GM21367 (cell line): ENCODE results near the gene CDC14A.
A peak's percentile ranks its signal among the peaks of the same experiment; 100 is the strongest.

Experiments used
- ATAC-seq: cut with Tn5 transposase; IDR thresholded peaks from one replicate; pipeline ENCODE4 v1.9.1; 2021; ENCODE audit not compliant: unreplicated experiment

The CDC14A gene

DNA sequence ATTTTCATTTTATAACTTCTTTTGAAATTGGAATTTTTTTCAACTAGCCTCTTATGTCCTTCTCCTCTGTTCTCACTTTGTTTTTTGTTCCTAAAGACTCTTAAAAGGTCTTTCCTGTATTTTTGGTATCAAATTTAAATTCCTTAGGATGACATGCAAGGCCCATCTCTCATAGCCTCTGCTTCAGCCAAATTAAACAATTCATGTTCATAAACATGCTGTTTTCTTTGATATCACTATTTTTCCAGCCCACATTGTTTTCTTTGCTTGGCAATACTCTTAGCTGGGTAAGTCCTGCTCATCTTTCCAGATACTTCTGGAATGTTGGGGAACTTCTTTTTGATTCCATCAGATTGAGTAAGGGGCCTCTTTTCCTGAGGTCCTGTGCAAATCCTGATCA, 129.9 kb downstream of the CDC14A start:
- ATAC-seq: no peak

DNA sequence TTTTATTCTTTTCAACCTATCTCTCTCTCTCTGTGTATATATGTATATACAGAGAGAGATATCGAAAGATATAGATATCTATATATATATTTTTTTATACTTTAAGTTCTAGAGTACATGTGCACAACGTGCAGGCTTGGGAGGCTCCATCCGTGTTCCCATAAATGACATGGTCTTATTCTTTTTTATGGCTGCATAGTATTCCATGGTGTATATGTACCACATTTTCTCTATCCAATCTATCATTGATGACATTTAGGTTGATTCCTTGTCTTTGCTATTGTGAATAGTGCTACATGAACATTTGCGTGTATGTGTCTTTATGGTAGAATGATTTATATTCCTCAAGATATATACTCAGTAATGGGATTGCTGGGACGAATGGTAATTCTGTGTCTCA, 130.4 kb downstream of the CDC14A start:
- no peak for ATAC-seq

DNA sequence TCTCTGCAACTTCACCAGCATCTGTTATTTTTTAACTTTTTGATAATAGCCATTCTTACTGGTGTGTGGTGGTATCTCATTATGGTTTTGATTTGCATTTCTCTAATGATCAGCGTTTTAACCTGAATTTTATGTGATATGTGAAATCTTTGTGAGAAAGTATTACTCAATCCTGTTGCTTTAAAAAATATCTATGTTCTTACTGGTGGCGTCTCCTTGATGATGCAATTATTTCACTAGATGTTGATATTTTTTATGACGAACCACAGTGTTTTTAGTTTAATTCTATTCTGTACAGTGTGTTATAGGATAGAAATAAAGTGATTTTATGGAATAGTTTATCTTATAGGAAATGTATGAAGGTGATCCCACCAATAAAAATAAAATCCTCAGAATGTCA, 130.9 kb downstream of the CDC14A start:
- no peak for ATAC-seq

DNA sequence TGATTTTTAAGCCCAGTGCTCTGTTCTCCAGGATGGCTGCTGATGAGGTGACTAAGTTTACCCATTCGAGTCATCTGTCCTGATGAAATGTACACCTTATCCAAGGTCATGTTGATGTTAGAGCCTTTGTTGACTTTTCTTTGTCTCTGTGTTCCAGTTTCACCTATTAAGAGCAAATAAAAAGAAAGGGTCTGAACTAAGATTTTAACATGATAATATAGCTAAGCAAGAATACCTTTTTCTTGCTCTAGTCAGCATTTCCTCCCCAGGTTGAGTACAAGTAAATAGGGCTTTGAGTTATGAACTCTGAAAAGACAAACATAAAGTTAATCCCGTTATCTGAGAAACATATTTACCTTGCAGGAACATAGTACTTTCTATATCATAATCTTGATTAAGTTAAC, 133.6 kb downstream of the CDC14A start:
- no peak for ATAC-seq

DNA sequence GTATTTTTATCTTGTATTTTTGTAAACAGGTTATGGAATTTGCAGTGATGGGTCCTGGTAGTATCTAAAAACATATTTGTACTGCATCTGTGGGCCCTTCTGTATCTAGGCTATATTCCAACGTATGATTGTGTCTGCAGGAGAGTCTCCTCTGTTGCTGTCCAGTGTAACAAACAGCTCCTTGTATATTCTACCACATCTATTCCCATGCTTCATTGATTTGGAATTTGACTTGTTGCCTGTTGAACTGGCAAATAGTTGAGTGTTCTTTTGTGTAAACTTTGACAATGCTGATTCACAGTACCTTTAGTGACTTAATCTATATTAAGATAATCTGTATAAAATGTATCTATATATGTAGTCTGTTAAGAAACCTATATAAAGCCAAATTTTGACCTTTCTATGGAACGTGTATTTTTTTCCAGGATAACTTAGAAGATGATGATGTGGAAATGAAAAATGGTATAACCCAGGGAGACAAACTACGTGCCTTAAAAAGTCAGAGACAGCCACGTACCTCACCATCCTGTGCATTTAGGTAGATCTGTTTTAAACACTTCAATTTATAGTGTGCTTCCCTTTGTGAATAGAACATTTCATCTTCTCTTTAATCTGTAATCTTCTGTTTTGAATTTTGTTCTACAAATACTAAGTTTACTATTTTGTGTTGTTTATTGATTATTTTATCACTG, 142.2 kb downstream of the CDC14A start:
- ATAC-seq: no peak

DNA sequence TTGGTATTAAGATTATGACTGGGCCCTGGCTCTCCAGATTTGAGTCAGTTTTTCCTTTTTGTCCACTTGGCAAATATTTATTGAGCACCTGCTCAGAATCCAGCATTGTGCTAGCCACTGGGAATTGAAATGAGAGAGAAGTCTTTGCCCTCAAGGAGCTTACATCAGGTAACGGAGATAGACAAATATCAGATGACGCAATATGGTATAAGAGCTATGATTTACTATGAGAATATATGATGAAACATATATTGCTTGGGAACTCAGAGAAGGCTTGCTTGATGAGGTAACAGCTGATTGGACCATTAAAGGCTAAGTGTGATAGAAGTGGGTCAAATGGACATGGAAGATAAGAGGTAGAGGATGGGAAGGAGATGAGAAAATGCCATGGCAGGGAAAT, 144.6 kb downstream of the CDC14A start:
- ATAC-seq: no peak

DNA sequence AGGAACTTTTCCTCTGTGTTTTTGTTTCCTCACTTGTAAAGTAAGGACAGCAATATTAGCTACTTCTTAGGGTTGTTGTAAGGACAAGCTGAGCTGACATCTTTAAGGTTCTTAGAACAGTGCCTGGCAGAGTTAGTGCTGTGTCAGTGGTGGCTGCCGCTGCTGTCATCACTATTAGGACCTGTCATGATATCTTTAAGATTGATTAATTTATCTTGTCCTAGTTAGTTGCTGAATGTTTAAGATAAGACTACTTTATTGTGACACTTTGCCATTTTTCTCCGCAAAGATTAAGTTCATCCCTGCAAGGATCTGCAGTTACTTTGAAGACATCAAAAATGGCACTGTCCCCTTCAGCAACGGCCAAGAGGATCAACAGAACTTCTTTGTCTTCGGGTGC, 145.5 kb downstream of the CDC14A start:
- no peak for ATAC-seq

DNA sequence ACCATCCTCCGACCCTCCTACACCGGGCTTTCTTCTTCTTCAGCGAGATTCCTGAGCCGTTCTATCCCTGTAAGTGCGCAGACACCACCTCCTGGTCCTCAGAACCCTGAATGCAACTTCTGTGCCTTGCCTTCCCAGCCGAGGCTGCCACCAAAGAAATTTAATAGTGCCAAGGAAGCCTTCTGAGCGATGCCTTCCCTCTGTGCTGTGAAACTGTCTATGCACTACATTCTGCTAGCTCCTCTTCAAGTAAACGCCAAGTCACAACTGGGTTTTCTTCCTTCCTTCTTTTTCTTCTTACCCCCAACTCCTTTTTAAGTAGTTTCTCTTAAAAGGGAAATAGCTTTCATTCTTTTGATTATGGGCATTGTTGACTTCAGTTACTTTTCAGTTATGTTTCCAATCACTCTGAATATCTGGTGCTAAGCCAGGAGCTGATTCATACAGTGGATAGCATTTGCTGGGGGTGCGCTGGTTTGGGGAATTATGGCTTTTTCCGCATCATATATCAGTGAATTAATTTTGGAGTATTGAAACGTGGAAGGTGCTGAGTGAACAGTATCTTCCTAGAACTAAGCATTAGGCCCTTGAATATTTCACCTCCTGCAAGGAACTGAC, 147.0 kb downstream of the CDC14A start:
- no peak for ATAC-seq

DNA sequence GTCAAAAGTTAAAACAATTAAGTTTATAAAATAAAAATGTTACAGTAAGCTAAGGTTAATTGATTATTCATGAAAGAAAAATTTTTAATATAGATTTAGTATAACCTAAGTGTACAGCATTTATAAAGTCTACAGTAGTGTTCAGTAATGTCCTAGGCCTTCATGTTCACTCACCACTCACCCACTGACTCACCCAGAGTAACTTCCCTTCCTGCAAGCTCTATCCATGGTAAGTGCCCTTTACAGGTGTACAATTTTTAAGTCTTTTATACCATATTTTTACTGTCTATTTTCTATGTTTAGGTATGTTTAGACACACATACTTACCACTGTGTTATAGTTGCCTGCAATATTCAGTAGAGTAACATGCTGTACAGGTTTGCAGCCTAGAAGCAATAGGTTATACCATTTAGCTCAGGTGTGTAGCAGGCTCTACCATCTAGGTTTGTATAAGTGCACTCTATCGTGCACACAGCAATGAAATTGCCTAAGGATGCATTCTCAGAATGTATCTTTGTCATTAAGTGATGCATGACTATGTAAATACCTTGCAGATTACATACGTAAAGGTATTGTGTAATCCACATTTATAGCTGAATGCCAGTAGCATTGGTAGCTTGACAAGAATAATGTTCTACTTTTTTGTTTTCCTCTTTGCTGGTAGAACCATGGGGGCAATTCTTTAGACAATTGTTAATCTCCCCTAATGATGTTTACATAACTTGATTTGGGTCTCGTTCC, 149.9 kb downstream of the CDC14A start:
- ATAC-seq: no peak

DNA sequence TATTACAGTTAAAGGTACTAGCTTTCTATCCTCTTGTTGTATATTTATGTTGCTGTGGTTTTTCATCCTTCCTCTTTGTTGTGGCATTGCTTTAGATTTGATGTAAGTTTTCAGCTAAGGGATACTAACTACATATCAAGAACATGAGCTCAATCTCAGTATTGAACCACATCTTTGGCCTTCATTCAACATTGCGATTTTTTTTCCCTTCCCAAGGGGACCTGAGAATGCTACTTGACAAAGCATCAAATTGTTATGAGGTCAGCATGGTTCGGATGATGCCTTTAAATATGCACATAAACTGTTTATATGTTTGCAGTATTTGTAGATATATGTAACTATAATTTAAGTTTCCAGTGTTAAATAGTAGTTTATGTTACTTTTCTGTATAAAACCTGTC, 153.9 kb downstream of the CDC14A start:
- no peak for ATAC-seq

DNA sequence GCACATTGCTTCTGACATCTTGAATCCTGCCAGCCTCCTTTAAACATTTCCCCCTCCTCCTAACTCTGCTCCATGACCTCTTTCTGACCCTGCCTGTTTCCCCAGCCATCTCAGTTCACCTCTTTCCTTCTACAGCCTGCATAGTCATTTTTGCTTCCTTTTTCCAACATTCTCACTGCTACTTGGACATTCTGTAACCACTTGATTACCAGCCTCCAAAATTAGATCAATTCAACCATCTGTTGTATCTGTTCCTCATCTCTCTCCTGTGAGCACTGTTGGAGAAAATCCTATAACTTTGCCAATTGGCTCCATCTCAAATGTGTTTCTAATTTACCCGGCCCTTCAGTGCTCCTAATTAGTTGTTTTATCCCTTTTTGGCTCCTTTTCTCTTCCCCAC, 158.1 kb downstream of the CDC14A start:
- no peak for ATAC-seq

DNA sequence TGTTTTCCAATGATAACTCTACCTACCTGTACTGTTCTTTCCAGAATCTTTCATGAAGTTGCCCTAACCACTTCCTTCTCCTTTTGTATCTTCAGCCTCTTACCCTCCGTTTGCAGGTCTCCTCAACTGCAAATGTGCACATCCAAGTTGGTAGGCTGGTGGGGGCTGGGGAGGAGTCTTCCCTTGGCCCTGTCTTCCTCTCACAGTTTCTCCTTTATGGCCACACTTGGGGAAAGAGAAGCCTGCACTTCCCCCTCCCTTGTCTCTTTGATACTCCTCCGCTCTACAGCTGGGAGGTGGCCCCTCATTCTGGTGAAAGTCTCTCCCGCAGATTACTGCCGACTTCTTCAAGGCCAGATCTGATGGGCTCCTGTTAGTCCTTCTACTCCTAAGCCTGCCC, 158.8 kb downstream of the CDC14A start:
- no peak for ATAC-seq

DNA sequence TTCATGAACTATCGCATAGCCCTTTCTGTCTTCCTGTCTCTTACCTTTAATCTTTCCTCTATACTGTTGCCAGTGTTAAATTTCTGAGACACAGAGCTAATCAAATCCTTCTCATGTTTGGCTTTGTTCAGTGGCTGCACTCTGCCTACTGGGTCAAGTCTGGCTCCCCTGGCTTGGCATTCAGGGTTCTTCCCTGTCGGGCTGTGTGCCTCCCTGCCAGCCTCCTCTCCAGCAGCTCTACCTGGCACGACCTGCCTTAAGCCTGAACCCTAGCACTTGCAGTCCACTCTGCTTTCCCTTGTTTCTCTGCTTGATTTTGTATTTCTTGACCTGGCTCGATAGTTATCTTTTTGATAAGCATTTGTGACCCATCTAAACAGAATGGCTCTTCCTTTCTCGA, 159.5 kb downstream of the CDC14A start:
- no peak for ATAC-seq

DNA sequence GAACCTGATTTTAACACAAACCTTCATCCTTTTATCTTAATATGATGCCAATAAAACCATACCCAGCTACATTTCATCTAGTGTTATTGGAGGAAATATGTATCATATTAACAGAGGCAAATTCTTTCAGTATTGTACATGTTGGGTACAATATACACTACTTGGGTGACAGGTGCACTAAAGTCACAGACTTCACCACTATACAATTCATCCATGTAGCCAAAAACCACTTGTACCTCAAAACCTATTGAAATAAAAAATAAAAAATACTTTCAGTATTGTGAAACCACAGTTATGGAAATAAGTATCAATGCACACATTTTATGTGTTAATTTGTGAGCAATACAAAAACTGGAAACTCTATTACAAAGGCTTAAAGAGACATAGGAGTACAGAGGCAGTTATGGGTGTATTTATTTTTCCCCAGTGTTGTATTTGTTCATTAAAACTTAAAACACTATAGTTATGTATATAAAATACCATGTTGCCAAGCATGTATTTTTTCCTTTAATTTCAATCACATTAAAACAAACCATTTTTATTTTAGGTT, 160.6 kb downstream of the CDC14A start:
- no peak for ATAC-seq

DNA sequence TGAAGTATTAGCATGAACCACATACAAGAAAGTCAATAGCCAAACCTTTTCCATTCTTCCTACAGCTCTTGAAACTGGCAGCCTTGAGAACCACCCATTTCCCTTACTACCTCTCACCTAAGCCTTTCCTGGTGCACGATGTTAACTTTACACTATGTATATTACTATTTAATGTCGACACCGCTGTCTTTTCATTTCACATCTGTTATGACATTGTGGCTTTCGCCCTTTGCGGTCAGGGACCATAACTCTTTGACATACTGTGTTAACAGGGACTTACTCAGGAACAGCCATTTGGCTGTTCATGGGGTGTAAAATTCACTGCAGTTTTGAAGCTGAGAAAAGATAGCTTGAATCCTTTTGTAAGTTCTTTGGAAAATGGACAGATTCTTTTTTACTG, 164.6 kb downstream of the CDC14A start:
- ATAC-seq: no peak

DNA sequence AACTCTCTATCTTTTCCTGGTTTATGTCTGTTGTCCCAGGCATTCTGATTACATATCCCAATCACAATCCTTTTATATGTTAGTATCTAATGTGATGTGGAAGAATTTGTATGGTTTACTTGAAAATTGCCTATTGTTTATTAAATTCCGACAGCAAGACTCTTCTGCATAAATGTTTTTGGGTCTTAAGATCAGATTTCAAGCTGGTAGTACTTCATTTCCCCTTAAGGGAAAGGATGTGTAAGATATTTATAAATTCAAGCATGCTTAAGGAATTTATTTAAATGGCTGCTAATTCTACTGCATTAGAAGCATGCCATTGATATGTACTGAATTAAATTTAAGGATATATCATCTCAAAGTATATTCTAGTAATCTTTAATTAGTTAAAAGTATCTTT, 165.2 kb downstream of the CDC14A start:
- ATAC-seq: no peak

DNA sequence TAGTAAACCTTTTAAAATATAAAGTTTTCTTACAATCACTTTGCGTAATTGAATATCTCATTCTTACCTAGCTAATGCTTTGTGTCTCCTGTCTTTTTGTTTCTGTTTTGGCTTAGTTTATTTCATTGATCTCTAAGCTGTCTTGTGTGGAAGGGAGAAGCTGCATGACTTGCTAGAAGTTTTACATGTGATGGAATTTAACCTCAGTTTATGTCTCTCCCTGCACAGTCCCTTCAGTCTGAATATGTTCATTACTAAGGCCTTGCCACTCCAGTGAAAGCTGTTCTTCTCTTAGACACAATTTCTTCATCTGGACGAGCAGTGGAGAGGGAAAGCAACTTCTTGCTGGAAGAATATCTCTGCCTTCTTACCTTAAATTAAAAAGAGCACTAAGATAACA, 165.7 kb downstream of the CDC14A start:
- ATAC-seq: no peak

DNA sequence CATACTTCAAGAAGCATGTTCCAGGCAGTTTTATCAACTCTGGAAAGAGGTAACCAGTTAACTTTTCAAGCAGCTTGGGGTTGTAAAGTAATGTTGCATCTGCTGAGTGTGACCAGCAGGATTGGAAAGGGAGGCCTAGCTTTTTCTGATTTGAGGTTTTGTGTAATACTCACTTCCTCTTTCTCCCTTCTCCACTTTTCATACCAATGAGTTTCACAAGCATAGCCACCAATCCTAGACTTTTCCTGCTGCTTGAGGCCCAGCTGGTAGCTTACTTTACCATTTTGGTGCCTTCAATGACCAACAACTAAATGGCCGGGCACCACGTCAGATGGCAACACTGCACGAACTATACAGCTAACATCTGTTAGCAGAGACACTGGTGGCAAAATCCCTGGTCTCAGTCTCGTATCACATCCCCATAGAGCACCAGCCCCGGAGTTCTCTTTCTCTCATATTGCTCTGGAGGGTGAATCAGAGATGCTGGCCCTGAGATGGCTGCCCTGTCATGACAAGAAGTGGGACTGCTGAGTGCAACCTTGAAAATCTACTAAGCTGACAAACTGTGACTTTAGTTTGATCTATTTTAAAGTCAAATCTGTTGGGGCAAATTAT, 170.8 kb downstream of the CDC14A start:
- ATAC-seq: peak; percentile 97

DNA sequence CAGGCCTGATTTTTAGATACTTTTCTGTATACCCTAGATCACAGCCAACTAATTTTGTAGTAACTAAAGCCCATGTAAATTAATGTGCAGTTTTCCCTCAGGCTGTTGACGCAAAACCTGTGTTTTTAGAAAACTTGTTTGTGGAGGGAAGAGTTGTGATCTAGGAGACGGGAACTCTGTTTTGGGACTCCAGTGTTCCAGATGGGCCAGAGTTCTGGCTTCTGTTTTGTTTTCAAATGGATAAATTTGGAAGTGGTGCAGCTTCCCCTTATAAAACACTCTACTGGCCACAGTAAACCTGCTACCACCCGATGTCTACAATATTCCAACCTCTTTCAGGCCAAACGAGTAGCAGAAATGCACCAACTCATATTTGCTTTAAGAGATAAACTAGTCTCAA, 172.0 kb downstream of the CDC14A start:
- ATAC-seq: no peak

DNA sequence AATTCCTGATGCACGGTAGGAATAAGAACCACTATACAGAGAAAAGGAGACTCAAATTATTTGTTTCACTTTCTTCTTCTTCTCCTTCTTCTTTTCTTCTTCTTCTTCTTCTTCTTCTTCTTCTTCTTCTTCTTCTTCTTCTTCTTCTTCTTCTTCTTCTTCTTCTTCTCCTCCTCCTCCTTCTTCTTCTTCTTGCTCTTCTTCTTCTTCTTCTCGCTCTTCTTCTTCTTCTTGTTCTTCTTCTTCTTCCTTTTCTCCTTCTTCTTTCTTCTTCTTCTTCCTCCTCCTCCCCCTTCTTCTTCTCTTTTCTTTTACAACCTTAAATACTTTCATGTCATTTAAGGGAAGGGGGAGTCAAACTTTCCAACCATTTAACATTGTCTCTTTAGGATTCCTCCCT, 174.6 kb downstream of the CDC14A start:
- ATAC-seq: no peak

DNA sequence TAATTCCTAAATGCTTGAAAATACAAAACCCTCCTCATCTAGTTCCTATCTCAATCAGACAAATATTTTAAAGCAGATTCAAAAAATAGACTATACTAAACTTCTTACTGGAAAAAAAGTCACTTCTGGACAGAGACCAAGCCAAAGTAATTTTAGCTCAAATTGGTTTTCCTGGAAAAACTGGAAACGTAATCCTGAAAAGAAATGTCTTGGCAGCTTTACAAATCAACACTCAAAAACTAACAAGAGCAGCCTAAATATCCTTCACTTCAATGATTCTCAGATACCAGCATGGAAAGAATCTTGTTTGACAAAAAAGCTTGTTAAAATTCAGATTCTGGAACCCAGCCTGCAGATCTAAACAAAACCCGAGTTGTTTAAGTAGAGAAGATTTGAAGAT, 176.6 kb downstream of the CDC14A start:
- ATAC-seq: no peak

DNA sequence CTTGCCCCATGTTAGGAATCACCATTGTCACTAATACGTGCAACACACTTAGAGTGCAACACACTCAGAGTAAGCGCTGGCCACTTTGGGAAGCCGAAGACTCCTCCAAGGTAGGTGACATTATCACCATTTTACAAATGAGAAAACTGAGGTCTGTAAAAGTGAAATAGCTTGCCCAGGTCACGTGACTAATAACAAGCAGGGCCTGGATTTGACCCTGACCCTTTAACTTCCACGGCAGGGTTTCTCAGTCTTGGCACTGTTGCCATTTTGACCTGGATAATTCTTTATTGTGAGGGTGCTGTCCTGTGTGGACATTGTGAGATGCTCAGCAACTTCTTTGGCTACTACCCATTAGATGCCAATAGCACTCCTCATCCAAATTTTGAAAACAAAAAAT, 177.8 kb downstream of the CDC14A start:
- ATAC-seq: no peak
